Ascending aorta (tissue), 2 donors: ENCODE data around the gene CEP63. TPM values are rescaled to one million over a fixed set of nuclear protein-coding genes. Genes with fewer than 3 reads are reported as not detected.

Experiments
- DNase-seq, 2 donors: peaks; one replicate each; pipeline ENCODE4 v3.0.0-alpha.2; 2019; ENCODE audit warnings: low spot score in 2 of 2
- H3K27ac ChIP-seq, 2 donors: fragments of 200-600 bp; sonication (generic); one replicate each; pipeline ENCODE4 v1.5.1; 2016 to 2017; ENCODE audit warnings: mild to moderate bottlenecking in 1 of 2
- H3K27me3 ChIP-seq: fragments of 200-600 bp; sonication (generic); one replicate; pipeline ENCODE4 v1.5.1; 2017
- H3K36me3 ChIP-seq, 2 donors: fragments of 200-600 bp; sonication (generic); one replicate each; pipeline ENCODE4 v1.5.1; 2016
- H3K4me1 ChIP-seq, 2 donors: fragments of 200-600 bp; sonication (generic); one replicate each; pipeline ENCODE4 v1.5.1; 2016 to 2017; ENCODE audit warnings: mild to moderate bottlenecking in 1 of 2
- H3K4me3 ChIP-seq, 2 donors: fragments of 200-600 bp; sonication (generic); one replicate each; pipeline ENCODE4 v1.5.1; 2016 to 2017; ENCODE audit warnings: mild to moderate bottlenecking in 1 of 2
- H3K9me3 ChIP-seq, 2 donors: fragments of 200-600 bp; sonication (generic); one replicate each; pipeline ENCODE4 v1.5.1; 2016
- intact Hi-C: fragments of 100-400 bp; cut with DNase I; formaldehyde crosslinking; loops from one replicate; pipeline ENCODE4 v1.15.1; 2023
- total RNA-seq: library from RNA; depleted of rRNA; stranded (reverse); fragments of >200 nt; gene quantifications from one replicate; pipeline ENCODE4 v1.1.0, GENCODE V29; 2016
- TF ChIP-seq, protein P1 (sequence below), 3 experiments: fragments of 200-600 bp in 2 of 3; fragments of 450-650 bp in 1 of 3; sonication (generic) in 2 of 3; IDR thresholded peaks; one replicate each; pipeline ENCODE4 v1.5.1; 2016 to 2019; ENCODE audit warnings: antibody characterized with exemption in 3 of 3, mild to moderate bottlenecking in 1 of 3, moderate library complexity in 1 of 3

CEP63 gene
- total RNA-seq, 1 donor from 2014 or later = 5.3 TPM

GRCh38 chr3:134504132-134504531, 18.3 kb downstream of the CEP63 start:
- peaks cover 6 to 26% of the 10 kb centered on the region in 2 donors for H3K9me3 ChIP-seq
- H3K4me3 ChIP-seq = no peak overlapping the region
- no peaks in the 10 kb centered on the region for H3K27me3 ChIP-seq
- intact Hi-C loops = no loop called here
- no peaks in the 10 kb centered on the region for H3K4me1 ChIP-seq
- H3K36me3 ChIP-seq = peaks cover 4 to 18% of the 10 kb centered on the region in 2 donors
- TF ChIP-seq, protein P1, sequence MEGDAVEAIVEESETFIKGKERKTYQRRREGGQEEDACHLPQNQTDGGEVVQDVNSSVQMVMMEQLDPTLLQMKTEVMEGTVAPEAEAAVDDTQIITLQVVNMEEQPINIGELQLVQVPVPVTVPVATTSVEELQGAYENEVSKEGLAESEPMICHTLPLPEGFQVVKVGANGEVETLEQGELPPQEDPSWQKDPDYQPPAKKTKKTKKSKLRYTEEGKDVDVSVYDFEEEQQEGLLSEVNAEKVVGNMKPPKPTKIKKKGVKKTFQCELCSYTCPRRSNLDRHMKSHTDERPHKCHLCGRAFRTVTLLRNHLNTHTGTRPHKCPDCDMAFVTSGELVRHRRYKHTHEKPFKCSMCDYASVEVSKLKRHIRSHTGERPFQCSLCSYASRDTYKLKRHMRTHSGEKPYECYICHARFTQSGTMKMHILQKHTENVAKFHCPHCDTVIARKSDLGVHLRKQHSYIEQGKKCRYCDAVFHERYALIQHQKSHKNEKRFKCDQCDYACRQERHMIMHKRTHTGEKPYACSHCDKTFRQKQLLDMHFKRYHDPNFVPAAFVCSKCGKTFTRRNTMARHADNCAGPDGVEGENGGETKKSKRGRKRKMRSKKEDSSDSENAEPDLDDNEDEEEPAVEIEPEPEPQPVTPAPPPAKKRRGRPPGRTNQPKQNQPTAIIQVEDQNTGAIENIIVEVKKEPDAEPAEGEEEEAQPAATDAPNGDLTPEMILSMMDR (IDR thresholded peaks at IDR 0.05) = no peak
- H3K27ac ChIP-seq = no peak overlapping the region
- no peak for DNase-seq

DNA sequence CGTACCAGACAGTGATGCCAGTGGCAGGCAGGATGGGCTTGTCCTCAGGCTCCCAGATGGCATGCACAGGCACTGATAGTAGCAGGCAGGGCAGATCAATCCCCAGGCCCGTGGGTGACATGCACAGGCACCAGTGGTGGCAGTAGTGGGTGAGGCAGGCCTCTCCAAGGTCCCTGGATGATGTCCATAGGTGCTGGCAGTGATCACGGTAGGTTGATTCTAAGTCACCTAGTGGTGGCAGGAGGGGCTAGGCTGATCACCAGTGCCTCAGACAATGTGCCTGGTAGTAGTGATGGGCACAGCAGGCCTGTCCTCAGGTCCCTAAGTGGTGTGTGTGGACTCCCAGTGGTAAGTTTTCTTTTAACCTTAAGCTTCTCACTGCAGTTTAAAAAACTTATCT, 19.6 kb downstream of the CEP63 start:
- Histone ChIP-seq H3K9me3 (peaks cover 6 to 26% of the 10 kb centered on the region in 2 donors), H3K27ac (no peak overlapping the region), H3K4me3 (no peak overlapping the region), H3K36me3 (peaks cover 4 to 22% of the 10 kb centered on the region in 2 donors), H3K4me1 (no peaks in the 10 kb centered on the region), H3K27me3 (no peaks in the 10 kb centered on the region)
- intact Hi-C loops = no loop called here
- TF ChIP-seq, protein P1 (IDR thresholded peaks at IDR 0.05) = no peak
- DNase-seq = no peak

DNA sequence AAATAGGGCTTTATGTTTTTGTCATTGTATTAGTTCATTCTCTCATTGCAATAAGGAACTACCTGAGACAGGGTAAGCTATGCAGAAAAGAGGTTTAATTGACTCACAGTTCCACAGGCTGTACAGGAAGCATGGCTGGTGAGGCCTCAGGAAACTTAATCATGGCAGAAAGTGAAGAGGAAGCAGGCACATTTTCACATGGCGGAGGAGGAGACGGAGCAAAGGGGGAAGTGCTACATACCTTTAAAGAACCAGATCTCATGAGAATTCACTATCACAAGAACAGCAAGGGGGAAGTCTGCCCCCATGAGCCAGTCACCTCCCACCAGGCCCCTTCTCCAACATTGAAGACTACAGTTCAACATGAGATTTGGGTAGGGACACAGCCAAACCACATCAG, 25.6 kb downstream of the CEP63 start:
- H3K27ac ChIP-seq = no peak overlapping the region
- H3K4me3 ChIP-seq = no peak overlapping the region
- no peaks in the 10 kb centered on the region for H3K4me1 ChIP-seq
- TF ChIP-seq, protein P1 (IDR thresholded peaks at IDR 0.05) = no peak
- peaks cover 10 to 31% of the 10 kb centered on the region in 2 donors for H3K36me3 ChIP-seq
- intact Hi-C loops = no loop called here
- no peaks in the 10 kb centered on the region for H3K27me3 ChIP-seq
- no peaks in the 10 kb centered on the region for H3K9me3 ChIP-seq
- DNase-seq = no peak

DNA sequence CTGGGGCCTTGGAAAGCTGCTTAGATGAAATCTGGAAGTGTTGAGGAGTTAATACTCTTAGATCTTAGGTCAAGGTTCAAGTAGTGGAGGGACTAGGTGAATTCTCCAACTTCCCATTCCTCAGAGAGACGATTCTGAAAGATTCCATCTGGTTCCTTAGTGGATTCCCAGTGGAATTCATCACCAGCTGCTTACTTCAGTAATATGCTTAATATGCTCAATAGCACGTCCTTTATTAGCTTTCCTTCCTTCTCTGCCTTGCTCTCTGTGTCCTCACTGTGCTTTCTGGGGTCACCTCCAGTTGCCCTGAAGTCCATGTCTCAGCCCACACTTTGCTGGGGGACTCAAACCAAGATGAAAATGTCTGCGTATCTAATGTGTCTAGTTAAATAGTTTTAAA, 31.0 kb downstream of the CEP63 start:
- Histone ChIP-seq H3K4me3 (no peak overlapping the region), H3K27ac (no peak overlapping the region), H3K27me3 (no peaks in the 10 kb centered on the region), H3K36me3 (peaks cover 1 to 2% of the 10 kb centered on the region in 2 donors), H3K4me1 (no peaks in the 10 kb centered on the region), H3K9me3 (peaks cover 0 to 6% of the 10 kb centered on the region in 2 donors)
- no peak for DNase-seq
- intact Hi-C loops = no loop called here
- TF ChIP-seq, protein P1 (IDR thresholded peaks at IDR 0.05) = no peak

GRCh38 chr3:134517791-134518190, 31.9 kb downstream of the CEP63 start:
- no peak overlapping the region for H3K27ac ChIP-seq
- H3K36me3 ChIP-seq = peaks cover 0 to 3% of the 10 kb centered on the region in 2 donors
- intact Hi-C loops = no loop called here
- H3K9me3 ChIP-seq = peaks cover 0 to 6% of the 10 kb centered on the region in 2 donors
- DNase-seq = no peak
- no peaks in the 10 kb centered on the region for H3K4me1 ChIP-seq
- TF ChIP-seq, protein P1 (IDR thresholded peaks at IDR 0.05) = no peak
- H3K27me3 ChIP-seq = no peaks in the 10 kb centered on the region
- H3K4me3 ChIP-seq = no peak overlapping the region

GRCh38 chr3:134522541-134522940, 36.7 kb downstream of the CEP63 start:
- Histone ChIP-seq H3K27me3 (no peaks in the 10 kb centered on the region), H3K4me3 (no peak overlapping the region), H3K27ac (no peak overlapping the region), H3K36me3 (peaks cover 0 to 3% of the 10 kb centered on the region in 2 donors), H3K9me3 (peaks cover 15 to 35% of the 10 kb centered on the region in 2 donors), H3K4me1 (no peaks in the 10 kb centered on the region)
- intact Hi-C loops = no loop called here
- no peak for DNase-seq
- TF ChIP-seq, protein P1 (IDR thresholded peaks at IDR 0.05) = no peak
